GM21423 (cell line): ENCODE measurements around the gene BRD9.
"Not testable (repeated sequence)": the region's sequence is repeated elsewhere in the genome, so short reads cannot be mapped to it uniquely, and the experiment has no call there.

Source experiments
- ATAC-seq: cut with Tn5 transposase; IDR thresholded peaks from one replicate; pipeline ENCODE4 v1.9.1; 2021; ENCODE audit warnings: mild to moderate bottlenecking, moderate library complexity; ENCODE audit not compliant: unreplicated experiment

BRD9 gene

DNA sequence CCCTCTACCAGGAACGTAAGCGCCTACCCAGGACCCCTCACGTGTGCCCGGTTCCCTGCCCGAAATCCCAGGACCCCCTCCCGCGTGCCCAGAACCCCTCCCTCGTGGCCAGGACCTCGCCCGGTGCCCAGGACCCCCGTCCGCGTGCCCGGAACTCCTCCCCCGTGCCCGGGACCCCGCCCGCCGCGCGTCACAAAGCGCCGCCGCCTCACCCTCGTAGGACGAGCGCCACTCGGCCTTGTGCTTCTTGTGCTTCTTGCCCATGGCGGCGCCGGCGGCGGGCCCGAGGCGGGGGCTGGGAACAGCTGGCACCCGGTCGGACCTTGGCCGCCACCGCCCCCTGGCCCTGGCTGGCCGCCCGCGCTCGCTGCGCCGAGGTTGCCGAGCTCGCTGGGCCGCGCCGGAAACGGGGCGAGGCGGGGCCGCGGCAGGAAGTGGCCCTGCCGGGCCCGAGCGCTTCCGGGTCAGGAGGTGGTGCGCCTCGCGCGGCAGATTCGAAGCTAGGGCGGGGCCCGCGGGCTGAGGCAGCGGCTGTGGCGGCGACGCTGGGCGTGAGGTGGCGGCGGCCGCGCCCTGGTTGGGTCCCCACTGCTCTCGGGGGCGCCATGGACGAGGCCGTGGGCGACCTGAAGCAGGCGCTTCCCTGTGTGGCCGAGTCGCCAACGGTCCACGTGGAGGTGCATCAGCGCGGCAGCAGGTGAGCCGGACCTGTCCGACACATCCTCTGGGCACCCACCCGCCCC lies at the start of gene BRD9, which contains the start of gene TRIP13:
TSS of gene BRD9 (minus strand) at position 408 of the 743 bp plus-strand sequence. CDS start at position 264, 144 bp downstream.
TSS of gene TRIP13 (plus strand) at position 491 of the 743 bp plus-strand sequence. CDS start at position 606, 115 bp downstream.
- peak; percentile 96 for ATAC-seq

- ATAC-seq: not testable (repeated sequence)
Measured at GRCh38 chr5:940741-941140, 48.1 kb upstream of the BRD9 start.

DNA sequence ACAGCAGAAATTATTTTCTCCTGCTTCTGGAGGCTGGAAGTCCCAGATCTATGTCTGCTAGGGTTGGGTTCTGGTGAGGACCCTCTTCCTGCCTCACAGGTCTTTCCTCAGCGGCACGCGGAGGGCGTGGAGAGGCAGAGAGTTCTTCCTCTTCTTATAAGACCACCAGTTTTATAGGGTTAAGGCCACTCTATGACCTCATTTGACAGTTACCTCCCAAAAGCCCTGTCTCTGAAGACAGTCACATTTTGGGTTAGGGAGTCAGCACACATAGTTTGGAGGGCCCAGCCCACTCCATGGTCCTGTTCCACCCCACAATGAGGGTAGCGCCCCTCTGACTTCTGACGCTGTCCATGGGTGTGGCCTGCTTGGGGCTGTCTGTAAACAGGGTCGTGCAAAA lies 46.8 kb upstream of the BRD9 start:
- no peak for ATAC-seq

DNA sequence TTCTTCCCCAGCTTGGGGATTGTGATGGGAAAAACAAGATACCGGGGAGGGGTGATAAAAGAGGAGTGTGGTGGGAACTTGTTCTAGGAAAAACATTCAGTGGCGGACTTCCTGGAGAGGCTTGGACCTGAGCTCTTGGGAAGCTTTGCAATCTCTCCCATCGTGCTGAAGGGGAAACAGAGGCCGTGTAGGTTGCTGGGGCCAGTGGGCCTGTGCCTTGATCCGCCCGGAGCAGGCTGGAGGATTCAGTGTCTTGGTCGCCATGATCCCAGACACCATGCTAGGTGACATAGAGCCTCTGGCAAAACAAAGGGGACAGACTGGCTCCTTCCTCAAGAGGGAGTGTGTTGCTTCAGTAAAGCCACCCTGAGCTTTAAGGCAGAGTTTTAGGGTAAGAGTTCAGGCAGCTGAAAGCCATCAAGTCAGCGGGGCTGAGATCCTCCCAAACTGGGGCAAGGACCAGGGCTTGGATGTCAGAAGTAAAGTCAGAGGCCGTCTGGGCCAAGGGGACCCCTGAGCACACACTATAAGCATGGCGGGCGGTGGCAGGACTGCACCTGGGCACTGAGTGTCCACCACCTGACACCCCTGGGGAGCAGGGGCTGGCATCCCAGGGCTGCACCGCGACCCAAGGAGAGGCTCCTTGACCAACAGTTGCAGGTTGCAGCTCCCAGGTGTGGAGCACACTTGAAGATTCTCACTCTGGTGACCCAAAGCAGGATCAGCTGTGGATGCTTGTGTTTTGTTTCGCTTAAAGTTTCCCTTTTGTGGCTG lies 44.7 kb upstream of the BRD9 start:
- no peak for ATAC-seq

GRCh38 chr5:936149-937144 lies 43.8 kb upstream of the BRD9 start:
- no peak for ATAC-seq

- no peak for ATAC-seq
Measured at GRCh38 chr5:935510-936084, 43.0 kb upstream of the BRD9 start.

- not testable (repeated sequence) for ATAC-seq
Measured at GRCh38 chr5:934381-934967, 41.9 kb upstream of the BRD9 start.

- not testable (repeated sequence) for ATAC-seq
Measured at GRCh38 chr5:933951-934350, 41.4 kb upstream of the BRD9 start.

DNA sequence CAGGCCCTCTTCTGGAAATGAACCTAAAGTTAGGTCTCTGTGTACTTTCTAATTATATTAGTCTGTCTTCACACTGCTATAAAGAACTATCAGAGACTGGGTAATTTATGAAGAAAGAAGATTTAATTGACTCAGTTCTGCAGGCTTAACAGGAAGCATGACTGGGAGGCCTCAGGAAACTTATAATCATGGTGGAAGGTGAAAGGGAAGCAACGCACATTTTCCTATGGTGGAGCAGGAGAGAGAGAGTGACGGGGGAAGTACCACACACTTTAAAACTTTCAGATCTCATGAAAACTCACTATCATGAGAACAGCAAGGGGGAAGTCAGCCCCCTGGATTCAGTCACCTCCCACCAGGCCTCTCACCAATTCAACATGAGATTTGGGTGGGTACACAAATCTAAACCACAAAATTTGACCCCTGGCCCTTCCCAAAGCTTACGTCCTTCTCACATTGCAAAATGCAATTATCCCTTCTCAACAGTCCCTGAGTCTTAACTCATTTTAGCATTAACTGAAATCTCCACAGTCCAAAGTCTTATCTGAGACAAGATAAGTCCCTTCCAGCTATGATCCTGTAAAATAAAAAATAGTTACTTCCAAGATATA lies 40.8 kb upstream of the BRD9 start:
- no peak for ATAC-seq

- no peak for ATAC-seq
Measured at GRCh38 chr5:932628-933250, 40.1 kb upstream of the BRD9 start.

GRCh38 chr5:932151-932627 lies 39.6 kb upstream of the BRD9 start:
- no peak for ATAC-seq

DNA sequence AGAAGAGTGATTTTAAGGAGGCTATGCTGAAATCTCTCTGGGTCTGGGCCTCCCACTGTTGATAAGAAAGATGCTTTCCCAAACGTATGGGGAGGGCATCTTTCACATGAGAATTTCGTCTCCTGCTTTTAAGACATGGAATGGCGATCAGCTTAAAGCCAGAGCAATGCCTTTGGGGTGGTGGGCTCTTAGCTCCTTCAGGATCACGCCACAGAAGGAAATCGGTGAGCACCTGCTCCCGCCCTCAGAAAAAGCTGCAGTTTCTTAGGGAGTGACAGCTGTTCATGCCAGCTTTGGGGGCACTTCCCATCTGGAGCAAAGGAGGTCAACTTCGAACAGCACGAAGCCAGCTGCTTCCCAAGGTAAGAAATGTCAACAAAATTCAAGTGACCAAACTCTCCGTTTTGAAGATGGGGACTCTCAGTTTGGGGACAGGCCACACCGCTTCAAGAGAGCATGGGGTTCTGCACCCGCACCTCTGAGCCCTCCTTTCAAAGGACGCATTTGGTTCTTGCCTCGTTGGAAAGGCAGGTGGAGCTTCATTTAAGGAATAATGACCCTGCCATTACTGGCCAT lies 39.1 kb upstream of the BRD9 start:
- no peak for ATAC-seq

DNA sequence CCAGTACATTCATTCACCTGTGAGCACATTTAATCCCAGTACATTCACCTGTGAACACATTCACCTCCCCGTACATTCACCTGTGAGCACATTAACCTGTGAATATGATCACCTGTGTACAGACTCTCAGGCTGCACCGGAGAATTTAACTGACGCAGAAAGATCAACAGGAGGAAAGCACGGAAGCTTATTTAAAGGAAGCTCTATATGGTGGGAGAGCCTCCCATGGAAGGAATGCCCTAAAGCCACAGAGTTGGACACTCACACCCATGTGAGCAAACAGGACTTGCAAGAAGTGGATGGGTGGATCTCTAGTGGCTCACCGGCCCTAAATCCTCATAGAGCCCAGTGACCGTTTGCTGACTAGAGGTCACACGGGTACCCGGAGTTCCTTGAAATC lies 38.3 kb upstream of the BRD9 start:
- ATAC-seq: no peak

- ATAC-seq: no peak
Measured at GRCh38 chr5:929596-929995, 37.0 kb upstream of the BRD9 start.

DNA sequence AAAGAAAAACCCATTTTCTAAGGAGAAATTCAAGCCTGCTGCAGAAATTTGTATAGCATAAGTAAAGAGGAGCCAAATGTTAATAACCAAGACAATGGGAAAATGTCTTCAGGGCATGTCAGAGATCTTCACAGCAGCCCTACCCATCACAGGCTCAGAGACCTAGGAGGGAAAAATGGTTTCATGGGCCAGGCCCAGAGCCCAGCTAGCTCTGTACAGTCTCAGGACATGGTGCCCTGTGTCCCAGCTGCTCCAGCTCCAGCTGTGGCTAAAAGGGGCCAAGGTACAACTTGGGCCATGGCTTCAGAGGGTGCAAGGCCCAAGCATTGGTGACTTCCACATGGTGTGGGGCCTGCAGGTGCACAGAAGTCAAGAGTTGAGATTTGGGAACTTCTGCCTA lies 36.6 kb upstream of the BRD9 start:
- ATAC-seq: not testable (repeated sequence)

GRCh38 chr5:927172-928015 lies 34.8 kb upstream of the BRD9 start:
- ATAC-seq: no peak

GRCh38 chr5:926417-927171 lies 34.0 kb upstream of the BRD9 start:
- ATAC-seq: no peak
